HG03045 (cell line): ENCODE results near the gene ZFAND2A.
"Not testable (repeated sequence)": the region's sequence is repeated elsewhere in the genome, so short reads cannot be mapped to it uniquely, and the experiment has no call there.

Experiments used
- ATAC-seq: cut with Tn5 transposase; IDR thresholded peaks from one replicate; pipeline ENCODE4 v1.9.1; 2021; ENCODE audit warnings: mild to moderate bottlenecking, moderate library complexity; ENCODE audit not compliant: unreplicated experiment

The ZFAND2A gene

DNA sequence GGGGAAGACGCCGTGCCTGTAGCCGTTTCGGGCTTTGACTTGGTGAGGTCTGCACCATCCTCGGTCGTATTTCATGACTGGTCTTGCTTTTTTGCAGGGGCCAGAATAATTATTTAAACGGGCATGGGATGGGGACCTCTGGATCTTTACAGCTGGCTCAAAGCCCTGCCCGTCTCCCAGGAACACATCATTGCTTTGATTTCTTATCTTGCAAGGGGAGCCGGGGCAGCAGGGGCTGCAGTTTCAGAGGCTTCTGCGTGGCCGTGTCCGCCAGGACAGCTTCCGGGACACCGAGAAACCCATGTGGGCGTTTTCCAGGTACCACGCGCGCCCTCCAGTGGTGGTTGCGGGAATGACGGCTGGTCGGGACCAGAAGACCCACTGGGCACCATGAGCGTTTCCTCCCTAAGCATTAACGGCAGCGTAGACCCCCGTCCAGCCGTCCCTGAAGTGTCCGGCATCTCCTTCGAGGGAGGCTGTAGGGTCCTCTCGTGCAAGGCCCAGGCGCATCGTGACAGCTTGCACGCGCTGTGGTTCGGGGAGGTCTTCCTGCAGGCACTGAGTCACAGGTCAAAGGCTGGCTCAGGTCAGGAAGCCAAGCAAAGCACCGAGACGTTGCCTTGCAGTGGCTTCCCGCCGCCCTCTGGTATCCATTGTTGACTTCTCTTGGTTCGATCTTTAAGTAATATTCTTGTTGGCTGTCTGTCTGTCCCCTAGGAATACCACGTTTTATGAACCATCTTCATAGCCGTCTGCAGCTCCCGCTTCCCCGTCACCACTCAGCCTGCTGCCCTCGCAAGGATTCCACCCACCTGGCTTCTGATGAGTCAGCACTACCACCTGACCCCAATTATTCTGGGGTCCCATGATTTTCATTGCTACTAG is 16.2 kb upstream of the ZFAND2A start:
- peak; percentile 50 for ATAC-seq

- ATAC-seq = no peak
Measured at GRCh38 chr7:1175597-1175966, 15.6 kb upstream of the ZFAND2A start.

GRCh38 chr7:1174881-1175596 is 15.0 kb upstream of the ZFAND2A start:
- no peak for ATAC-seq

DNA sequence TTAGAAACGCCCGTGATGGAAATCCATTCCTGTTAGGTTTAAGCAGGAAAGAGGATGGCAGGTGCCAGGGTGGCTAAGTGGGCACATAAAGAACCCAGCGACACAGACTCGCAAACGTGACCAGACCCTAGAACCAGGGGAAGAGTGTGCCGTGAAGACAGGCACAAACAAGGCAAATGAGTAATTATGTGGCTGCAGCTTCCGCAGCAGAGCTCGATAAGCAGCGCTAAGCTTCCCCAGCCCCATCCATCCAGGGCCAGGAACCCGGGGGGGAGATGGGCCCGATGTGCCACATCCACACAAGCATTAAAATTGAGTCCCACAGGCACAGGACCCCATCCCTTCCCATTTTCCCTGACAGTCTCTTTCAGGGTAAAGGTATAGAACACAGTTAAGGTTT is 14.0 kb upstream of the ZFAND2A start:
- no peak for ATAC-seq

GRCh38 chr7:1172666-1173523 is 12.9 kb upstream of the ZFAND2A start:
- ATAC-seq = no peak

DNA sequence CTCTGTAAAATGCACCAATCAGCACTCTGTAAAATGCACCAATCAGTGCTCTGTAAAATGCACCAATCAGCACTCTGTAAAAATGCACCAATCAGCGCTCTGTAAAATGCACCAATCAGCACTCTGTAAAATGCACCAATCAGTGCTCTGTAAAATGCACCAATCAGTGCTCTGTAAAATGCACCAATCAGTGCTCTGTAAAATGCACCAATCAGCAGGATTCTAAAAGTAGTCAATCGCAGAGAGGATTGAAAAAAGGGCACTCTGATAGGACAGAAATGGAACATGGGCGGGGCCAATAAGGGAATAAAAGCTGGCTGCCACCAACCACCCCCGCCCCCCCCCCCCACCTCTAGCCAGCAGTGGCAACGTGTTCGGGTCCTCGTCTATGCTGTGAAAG is 11.5 kb upstream of the ZFAND2A start:
- ATAC-seq = not testable (repeated sequence)

- no peak for ATAC-seq
Measured at GRCh38 chr7:1170741-1171501, 10.9 kb upstream of the ZFAND2A start.

DNA sequence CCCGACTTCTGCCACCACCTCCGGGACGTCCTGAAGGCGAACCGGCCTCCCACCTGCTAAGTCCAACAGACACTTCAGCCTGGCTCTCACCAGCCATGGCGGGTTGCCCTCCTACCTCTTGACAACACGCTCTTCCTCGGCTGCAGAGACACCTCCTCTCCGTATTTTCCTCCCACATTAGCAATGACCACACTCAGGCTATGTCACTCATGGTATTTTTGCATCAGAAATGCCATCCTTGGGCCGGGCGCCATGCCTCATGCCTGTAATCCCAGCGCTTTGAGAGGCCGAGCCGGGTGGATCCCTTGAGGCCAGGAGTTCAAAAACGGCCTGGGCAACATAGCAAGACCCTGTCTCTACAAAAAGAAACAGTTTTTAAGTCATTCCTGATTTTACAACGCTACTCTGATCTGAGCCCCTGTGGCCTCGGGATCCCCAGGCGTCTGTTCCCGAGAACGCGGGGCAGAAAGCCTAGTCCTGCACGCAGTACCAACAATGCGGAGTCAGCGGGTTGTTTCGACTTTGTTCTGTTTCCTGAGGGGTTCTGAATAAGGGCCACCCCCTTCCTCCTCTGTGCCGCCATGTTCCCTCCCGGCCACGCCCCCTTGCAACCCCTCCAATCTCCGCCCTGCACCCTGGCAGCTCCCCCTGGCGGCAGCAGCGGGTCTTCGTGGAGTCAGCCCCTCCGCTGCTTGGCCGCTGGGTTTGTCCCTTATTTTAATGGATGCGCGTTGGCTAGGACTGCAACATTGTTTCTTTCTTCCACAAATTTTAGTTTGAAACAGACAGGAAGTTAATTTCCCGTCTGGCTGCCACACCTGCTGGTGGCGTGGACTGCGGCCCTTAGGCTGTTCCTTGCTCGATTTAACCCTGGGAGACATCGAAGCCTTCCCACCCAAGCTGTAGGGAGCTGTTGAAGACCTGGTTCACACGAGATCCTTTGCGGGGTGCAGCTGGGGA is 9.7 kb upstream of the ZFAND2A start:
- ATAC-seq = peak; percentile 88

- ATAC-seq = no peak
Measured at GRCh38 chr7:1168422-1168821, 8.4 kb upstream of the ZFAND2A start.

DNA sequence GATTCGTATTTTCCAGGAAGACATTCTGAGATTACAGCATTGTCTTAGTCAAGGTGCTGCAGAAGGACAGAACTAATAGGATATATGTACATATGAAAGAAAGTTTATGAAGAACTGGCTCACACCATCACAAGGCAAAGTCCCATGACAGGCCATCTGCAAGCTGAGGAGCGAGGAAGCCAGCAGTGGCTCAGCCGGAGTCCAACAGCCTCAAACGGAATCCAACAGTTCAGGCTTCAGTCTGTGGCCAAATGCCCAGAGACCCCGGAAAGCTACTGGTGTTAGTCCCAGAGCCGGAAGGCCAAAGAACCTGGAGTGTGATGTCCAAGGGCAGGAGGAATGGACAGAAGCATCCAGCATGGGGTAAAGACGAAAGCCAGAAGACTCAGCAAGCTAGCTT is 4.4 kb upstream of the ZFAND2A start:
- ATAC-seq = no peak

DNA sequence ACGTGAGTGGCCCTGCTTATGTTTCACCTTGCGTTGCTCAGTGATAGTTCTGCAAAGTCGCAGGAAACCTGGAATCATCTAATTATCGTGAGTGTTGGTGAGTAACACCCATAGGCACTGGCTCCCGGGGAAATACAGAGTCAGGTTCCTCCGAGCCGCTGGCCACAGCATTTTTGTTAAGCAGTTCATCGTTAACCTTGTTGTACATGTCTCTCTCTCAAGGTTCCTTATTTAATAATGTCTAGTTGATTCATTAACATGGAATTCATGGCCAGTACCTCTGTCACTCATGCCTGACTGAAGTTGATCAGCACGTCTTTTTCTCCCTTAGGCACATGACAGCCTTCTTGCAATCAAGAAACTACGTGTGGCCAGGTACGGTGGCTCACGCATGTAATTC is 3.1 kb upstream of the ZFAND2A start:
- no peak for ATAC-seq

- no peak for ATAC-seq
Measured at GRCh38 chr7:1160670-1161021, 650 bp upstream of the ZFAND2A start.

DNA sequence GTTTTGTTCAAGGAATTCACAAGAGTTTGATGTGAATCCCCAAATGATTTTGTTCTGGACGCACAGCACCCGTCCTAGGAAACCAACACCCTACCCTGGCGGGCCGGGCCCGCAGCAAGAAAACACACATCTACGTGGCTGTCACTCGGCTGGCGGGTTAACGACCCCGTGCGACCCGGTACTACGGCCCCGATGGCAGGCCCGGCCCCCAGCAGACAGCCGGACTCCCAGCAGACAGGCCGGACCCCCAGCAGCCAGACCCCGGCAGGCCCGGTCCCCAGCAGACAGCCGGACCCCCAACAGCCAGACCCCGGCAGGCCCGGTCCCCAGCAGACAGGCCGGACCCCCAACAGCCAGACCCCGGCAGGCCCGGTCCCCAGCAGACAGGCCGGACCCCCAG is 765 bp downstream of the ZFAND2A start:
- ATAC-seq = not testable (repeated sequence)

DNA sequence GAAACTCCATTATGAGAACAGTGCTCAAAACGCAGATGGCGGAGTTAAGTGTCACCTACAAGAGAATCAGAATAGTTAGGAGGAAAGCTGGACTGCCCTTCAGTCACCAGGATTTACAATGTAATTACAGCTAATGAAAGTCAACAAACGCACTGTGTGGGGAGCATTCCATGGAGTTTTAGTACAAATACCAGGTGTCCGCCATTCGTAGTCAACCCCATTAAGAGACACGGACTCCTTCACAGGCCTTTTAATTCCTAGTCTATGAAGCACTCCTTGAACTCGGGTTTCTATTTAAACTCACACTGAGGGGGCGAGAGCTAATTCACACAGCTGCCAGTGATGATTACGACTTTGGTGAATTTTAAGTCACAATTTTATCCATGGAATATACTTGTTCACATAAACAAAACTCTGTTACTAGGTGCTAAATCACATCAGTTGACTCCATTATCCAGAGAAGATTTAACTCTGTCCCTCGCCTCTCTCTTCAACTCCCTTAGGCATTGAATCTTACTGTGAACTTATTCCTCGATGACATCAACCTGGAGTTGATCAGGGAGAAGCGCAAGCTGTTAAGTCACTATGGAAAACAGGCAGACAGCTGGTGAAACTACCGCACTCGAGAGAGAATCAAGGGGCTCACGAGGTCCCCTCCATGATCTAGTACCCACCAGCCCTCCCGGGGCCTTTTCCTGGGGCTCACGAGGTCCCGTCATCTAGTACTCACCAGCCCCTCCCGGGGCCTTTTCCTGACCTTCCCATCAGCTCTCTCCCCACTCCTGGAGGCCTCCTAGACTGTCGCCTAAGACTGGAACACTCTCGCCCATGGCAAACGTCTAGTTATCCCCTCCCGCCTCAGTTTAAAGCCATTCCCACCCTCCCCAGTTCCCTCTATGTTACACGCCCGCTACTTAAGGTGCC is 1.5 kb downstream of the ZFAND2A start:
- no peak for ATAC-seq

- ATAC-seq = no peak
Measured at GRCh38 chr7:1156782-1157535, 3.0 kb downstream of the ZFAND2A start.

DNA sequence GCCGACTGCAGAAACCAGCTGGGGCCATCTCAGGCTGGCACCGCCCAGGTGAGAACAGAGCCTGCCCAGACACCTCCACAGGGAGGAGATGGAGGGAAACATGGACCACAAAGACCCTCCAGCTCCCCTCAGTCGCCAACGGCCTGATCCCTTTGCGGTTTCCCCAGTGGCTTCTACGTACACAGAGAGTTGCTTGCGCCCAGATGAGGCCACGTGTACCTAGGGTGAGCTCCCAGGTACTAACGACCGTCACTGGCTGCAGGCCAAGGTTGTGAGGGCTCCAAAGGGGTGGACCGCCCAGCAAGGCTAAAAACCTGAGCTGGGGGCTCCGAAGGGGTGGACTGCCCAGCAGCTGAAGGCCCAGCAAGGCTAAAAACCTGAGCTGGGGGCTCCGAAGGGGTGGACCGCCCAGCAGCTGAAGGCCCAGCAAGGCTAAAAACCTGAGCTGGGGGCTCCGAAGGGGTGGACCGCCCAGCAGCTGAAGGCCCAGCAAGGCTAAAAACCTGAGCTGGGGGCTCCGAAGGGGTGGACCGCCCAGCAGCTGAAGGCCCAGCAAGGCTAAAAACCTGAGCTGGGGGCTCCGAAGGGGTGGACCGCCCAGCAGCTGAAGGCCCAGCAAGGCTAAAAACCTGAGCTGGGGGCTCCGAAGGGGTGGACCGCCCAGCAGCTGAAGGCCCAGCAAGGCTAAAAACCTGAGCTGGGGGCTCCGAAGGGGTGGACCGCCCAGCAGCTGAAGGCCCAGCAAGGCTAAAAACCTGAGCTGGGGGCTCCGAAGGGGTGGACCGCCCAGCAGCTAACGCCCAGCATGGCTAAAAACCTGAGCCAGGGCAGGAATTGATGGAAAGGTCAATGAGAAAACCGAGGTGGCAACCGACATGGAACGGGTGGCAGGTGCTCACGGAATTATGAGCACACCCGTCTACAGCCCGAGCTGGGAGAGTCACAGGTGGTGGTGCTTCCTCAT is 3.9 kb downstream of the ZFAND2A start:
- not testable (repeated sequence) for ATAC-seq
